Large intestine (tissue), 3 donors: Measurements from ENCODE around the gene LEUTX. TPM values are rescaled to one million over a fixed set of nuclear protein-coding genes. Genes with fewer than 3 reads are reported as not detected.
"Not testable (repeated sequence)": the region's sequence is repeated elsewhere in the genome, so short reads cannot be mapped to it uniquely, and the experiment has no call there.

Experiments
- DNase-seq, 2 donors: peaks; one replicate each; pipeline versions ENCODE4 v3.0.0 to v3.0.0-alpha.2; 2013
- H3K27ac ChIP-seq: one replicate; pipeline ENCODE4 v1.5.1; 2013; ENCODE audit warnings: low read length
- H3K27me3 ChIP-seq: 2 replicates; pipeline ENCODE4 v1.6.1; 2013; ENCODE audit warnings: low read length; ENCODE audit not compliant: control insufficient read depth, insufficient read depth
- H3K36me3 ChIP-seq: 2 replicates; pipeline ENCODE4 v1.6.1; 2013; ENCODE audit warnings: low read length; ENCODE audit not compliant: control insufficient read depth, insufficient read depth
- H3K4me1 ChIP-seq: one replicate; pipeline ENCODE4 v1.6.1; 2013; ENCODE audit warnings: low read length; ENCODE audit not compliant: control insufficient read depth, insufficient read depth
- H3K4me3 ChIP-seq: one replicate; pipeline ENCODE4 v1.5.1; 2013; ENCODE audit warnings: low read length
- H3K9me3 ChIP-seq: one replicate; pipeline ENCODE4 v1.6.1; 2013; ENCODE audit warnings: mild to moderate bottlenecking, low read depth, low read length, moderate library complexity; ENCODE audit not compliant: control insufficient read depth
- WGBS: methylation state at CpG from one replicate; pipeline ENCODE4 v1.1.5; 2013; ENCODE audit warnings: low lambda C conversion rate; ENCODE audit not compliant: insufficient coverage; 5-methylcytosine and 5-hydroxymethylcytosine counted together
- polyA plus RNA-seq: library from polyadenylated mRNA; unstranded; fragments of 120-200 nt; gene quantifications from one replicate; pipeline ENCODE4 v1.2.1, GENCODE V29; 2013

LEUTX gene
- polyA plus RNA-seq, 1 donor: not detected

GRCh38 chr19:39809368-39809767, 30.7 kb downstream of the LEUTX start:
- Histone ChIP-seq H3K4me1 (no peaks in the 10 kb centered on the region), H3K4me3 (no peak overlapping the region), H3K27me3 (no peaks in the 10 kb centered on the region), H3K27ac (no peak overlapping the region), H3K36me3 (no peaks in the 10 kb centered on the region), H3K9me3 (no peaks in the 10 kb centered on the region)
- no peak for DNase-seq
- no CpG with 5 or more reads among the region's 4 CpGs for whole genome bisulfite sequencing

DNA sequence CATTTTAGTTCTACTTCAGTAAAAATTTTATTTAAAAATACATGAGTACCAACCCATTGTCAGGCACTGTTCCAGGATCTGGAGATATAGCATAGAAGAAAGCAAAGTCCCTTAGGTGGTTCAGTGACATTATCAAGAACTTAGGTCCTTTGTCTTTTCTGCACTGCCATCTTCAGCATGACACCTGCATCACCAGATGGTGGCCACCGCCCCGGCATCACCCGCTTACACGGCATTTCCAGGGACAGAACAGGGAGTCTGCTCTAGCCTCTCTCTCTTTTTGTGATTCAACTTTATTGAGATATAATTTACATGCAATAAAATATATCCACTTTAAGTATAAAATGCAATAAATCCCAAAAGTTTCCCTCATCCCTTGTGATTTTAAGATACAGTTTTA, 31.8 kb downstream of the LEUTX start:
- Histone ChIP-seq H3K27ac (no peak overlapping the region), H3K9me3 (no peaks in the 10 kb centered on the region)
- 60% methylated on average over 1 of the region's 4 CpGs for WGBS

DNA sequence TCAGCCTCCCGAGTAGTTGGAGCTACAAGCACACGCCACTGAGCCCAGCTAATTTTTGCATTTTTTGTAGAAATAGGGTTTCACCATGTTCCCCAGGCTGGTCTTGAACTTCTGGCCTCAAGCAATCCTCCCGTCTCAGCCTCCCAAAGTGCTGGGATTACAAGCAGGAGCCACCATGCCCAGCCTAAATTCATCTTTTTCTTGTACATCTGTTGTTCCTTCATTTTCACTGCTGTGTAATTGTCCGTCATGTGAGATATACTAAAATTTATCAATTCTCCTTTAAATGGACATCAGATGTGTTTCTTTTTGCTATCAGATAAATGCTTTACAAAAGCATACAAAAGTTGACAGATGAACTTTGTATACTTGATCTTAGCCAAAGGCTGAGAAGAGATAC, 32.4 kb downstream of the LEUTX start:
- Histone ChIP-seq H3K27me3 (no peaks in the 10 kb centered on the region), H3K4me1 (no peaks in the 10 kb centered on the region), H3K36me3 (no peaks in the 10 kb centered on the region), H3K4me3 (no peak overlapping the region), H3K9me3 (no peaks in the 10 kb centered on the region), H3K27ac (no peak overlapping the region)
- no CpG with 5 or more reads among the region's 4 CpGs for WGBS
- DNase-seq: no peak

More for the DNA sequence above, 31.8 kb downstream of the LEUTX start:
- H3K4me3 ChIP-seq: no peak overlapping the region
- no peak for DNase-seq
- no peaks in the 10 kb centered on the region for H3K27me3 ChIP-seq
- H3K36me3 ChIP-seq: no peaks in the 10 kb centered on the region
- no peaks in the 10 kb centered on the region for H3K4me1 ChIP-seq

- 65% methylated on average over 2 of the region's 9 CpGs for whole genome bisulfite sequencing
Observed at GRCh38 chr19:39813264-39813993, 34.8 kb downstream of the LEUTX start.

GRCh38 chr19:39814111-39814510, 35.5 kb downstream of the LEUTX start:
- not testable (repeated sequence) for H3K36me3 ChIP-seq, H3K27me3 ChIP-seq, H3K4me1 ChIP-seq, H3K4me3 ChIP-seq, DNase-seq, H3K9me3 ChIP-seq, H3K27ac ChIP-seq
- no CpG with 5 or more reads among the region's 6 CpGs for WGBS

More at GRCh38 chr19:39813264-39813993, 34.8 kb downstream of the LEUTX start:
- H3K27me3 ChIP-seq: no peaks in the 10 kb centered on the region
- H3K4me1 ChIP-seq: no peaks in the 10 kb centered on the region
- no peaks in the 10 kb centered on the region for H3K9me3 ChIP-seq
- no peak for DNase-seq
- no peak overlapping the region for H3K27ac ChIP-seq
- no peak overlapping the region for H3K4me3 ChIP-seq
- no peaks in the 10 kb centered on the region for H3K36me3 ChIP-seq

DNA sequence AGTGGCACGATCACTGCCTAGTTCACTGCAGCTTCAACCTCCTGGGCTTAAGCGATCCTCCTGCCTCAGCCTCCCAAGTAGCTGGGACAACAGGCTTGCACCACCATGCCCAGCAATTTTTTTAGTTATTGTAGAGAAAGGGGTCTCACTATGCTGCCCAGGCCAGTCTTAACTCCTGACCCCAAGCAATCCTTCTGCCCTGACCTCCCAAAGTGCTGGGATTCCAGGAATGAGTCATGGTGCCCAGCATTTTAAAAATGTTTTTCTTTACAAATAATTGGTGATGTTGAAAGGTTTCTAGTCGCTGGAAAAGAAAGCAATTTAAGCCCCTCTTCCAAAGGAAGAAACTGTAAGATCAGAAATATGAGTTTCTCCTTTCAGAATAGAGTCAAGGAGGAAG, 35.9 kb downstream of the LEUTX start:
- Histone ChIP-seq H3K4me3 (no peak overlapping the region), H3K9me3 (no peaks in the 10 kb centered on the region), H3K27ac (no peak overlapping the region), H3K4me1 (no peaks in the 10 kb centered on the region), H3K27me3 (no peaks in the 10 kb centered on the region), H3K36me3 (no peaks in the 10 kb centered on the region)
- no peak for DNase-seq
- 86% methylated on average over 1 of the region's 3 CpGs for WGBS

DNA sequence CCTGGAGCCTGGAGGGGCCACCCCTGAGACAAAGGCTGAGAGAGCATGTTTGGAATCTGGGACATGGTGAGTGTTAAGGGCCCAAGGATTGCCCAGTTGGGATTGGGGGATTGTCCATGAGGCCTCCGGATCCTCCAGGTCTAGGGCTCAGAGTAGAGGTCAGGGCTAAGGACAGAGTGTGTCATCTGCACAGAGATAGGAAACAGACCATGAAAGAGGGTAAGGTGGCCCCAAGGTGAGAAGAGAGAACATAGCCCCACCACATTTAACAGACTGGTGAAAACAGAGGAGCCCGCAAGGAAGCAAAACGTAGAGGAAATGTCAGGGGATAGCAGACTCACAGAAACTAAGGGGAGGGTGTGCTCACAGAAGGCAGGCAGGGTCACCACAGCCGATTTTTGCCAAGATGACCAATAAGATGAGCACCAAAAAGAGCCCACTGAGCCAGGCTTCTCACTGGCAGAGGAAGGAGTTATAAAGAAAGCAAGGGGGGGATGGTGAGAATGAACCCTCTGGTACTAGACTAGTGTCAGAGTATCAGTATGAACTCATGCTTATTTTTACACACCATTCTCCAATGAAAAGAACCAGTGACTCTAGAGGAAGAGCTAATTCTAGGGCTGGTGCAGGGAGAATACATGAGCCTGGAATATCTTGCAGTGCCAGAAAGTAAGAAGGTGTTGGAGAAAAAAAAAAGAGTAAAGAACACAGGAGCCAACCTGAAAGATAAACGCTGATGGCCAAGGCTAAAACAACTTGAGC, 37.8 kb downstream of the LEUTX start:
- 60% methylated on average over 2 of the region's 5 CpGs for WGBS
- no peaks in the 10 kb centered on the region for H3K27me3 ChIP-seq
- H3K36me3 ChIP-seq: no peaks in the 10 kb centered on the region
- no peaks in the 10 kb centered on the region for H3K4me1 ChIP-seq
- no peak for DNase-seq
- H3K4me3 ChIP-seq: no peak overlapping the region
- H3K9me3 ChIP-seq: no peaks in the 10 kb centered on the region
- H3K27ac ChIP-seq: no peak overlapping the region

- Histone ChIP-seq H3K27me3 (no peaks in the 10 kb centered on the region), H3K9me3 (no peaks in the 10 kb centered on the region), H3K4me1 (no peaks in the 10 kb centered on the region), H3K36me3 (no peaks in the 10 kb centered on the region), H3K27ac (no peak overlapping the region), H3K4me3 (no peak overlapping the region)
- WGBS: 93% methylated on average over 4 of the region's 12 CpGs
- no peak for DNase-seq
Observed at GRCh38 chr19:39817888-39818561, 39.4 kb downstream of the LEUTX start.

- no CpG with 5 or more reads among the region's 4 CpGs for WGBS
- H3K4me3 ChIP-seq: no peak overlapping the region
- H3K36me3 ChIP-seq: no peaks in the 10 kb centered on the region
Observed at GRCh38 chr19:39818626-39819097, 40.0 kb downstream of the LEUTX start.

DNA sequence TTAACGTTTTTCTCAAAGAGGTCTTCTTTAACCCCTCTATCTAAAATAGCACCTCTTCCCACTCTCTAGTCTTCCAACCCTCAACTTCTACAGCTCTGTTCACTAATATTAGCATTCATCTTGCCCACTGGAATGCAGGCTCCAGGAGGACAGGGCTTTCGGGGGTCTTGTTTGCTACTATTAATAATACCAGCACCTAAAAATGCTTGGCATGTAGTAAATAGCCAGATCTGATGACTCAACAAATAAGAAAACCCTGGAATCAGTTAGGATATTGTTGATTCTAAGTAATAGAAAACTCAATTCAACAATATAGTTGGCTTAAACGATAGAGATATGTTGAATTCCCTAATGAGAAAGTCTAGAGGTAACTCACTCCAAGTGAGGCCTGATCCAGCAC, 41.1 kb downstream of the LEUTX start:
- Histone ChIP-seq H3K4me1 (peaks cover 7% of the 10 kb centered on the region), H3K27ac (no peak overlapping the region), H3K36me3 (no peaks in the 10 kb centered on the region), H3K27me3 (no peaks in the 10 kb centered on the region), H3K9me3 (no peaks in the 10 kb centered on the region), H3K4me3 (no peak overlapping the region)
- WGBS: no CpG with 5 or more reads among the region's 3 CpGs
- DNase-seq: no peak

More at GRCh38 chr19:39818626-39819097, 40.0 kb downstream of the LEUTX start:
- no peaks in the 10 kb centered on the region for H3K9me3 ChIP-seq
- H3K4me1 ChIP-seq: peaks cover 4% of the 10 kb centered on the region
- H3K27me3 ChIP-seq: no peaks in the 10 kb centered on the region
- no peak overlapping the region for H3K27ac ChIP-seq
- no peak for DNase-seq
